ENCODE measurements around the gene GRIN2A.

The GRIN2A gene

GRCh38 chr16:10039220-10040096 lies 142.8 kb downstream of the GRIN2A start:
- WGBS (ENCODE audit: extremely low coverage, insufficient coverage, low lambda C conversion rate): no CpG with 5 or more reads among the region's 28 CpGs
- no peaks in the 10 kb centered on the region for H3K79me2 ChIP-seq (ENCODE audit: control insufficient read depth, insufficient read depth, low read length)
- no peak overlapping the region for H3K18ac ChIP-seq (ENCODE audit: low read length)
- H3K56ac ChIP-seq (ENCODE audit: low read length): peak overlapping the region; percentile 47
- H3K4ac ChIP-seq (ENCODE audit: low read depth, low read length): no peak overlapping the region
- H2BK120ac ChIP-seq (ENCODE audit: low read depth, low read length): no peak overlapping the region
- DNase-seq: peak; percentile 82
- peak overlapping the region; percentile 89 for H3K4me2 ChIP-seq (ENCODE audit: low read length)
- peaks cover 1% of the 10 kb centered on the region for H3K4me1 ChIP-seq (ENCODE audit: control insufficient read depth, low read depth, low read length)
- H3K23ac ChIP-seq (ENCODE audit: low read length): no peak overlapping the region
- no peak overlapping the region for H4K5ac ChIP-seq (ENCODE audit: low read length)
- H2BK5ac ChIP-seq (ENCODE audit: low read length): no peak overlapping the region
- H3K36me3 ChIP-seq (ENCODE audit: control insufficient read depth, insufficient read depth, low read length): no peaks in the 10 kb centered on the region
- no peak overlapping the region for H3K27ac ChIP-seq (ENCODE audit: low read depth, low read length)
- no peak overlapping the region for H4K8ac ChIP-seq (ENCODE audit: low read depth, low read length)
- H2BK15ac ChIP-seq (replicated peaks; ENCODE audit: low read depth): no peak overlapping the region
- no peaks in the 10 kb centered on the region for H3K27me3 ChIP-seq (ENCODE audit: insufficient read depth, low read length, poor library complexity)
- H2AK5ac ChIP-seq (ENCODE audit: low read length): no peak overlapping the region
- peak overlapping the region; percentile 36 for H3K9ac ChIP-seq (ENCODE audit: low read length)
- no peaks in the 10 kb centered on the region for H3K79me1 ChIP-seq (ENCODE audit: low read length)
- peak overlapping the region; percentile 19 for H3K4me3 ChIP-seq (ENCODE audit: low read length)

- Histone ChIP-seq H2BK15ac (replicated peaks; ENCODE audit: low read depth) (no peak overlapping the region), H3K79me2 (ENCODE audit: control insufficient read depth, insufficient read depth, low read length) (no peaks in the 10 kb centered on the region), H3K18ac (ENCODE audit: low read length) (no peak overlapping the region), H2BK5ac (ENCODE audit: low read length) (no peak overlapping the region), H3K4me2 (ENCODE audit: low read length) (no peak overlapping the region), H3K27ac (ENCODE audit: low read depth, low read length) (no peak overlapping the region), H4K5ac (ENCODE audit: low read length) (no peak overlapping the region), H3K27me3 (ENCODE audit: insufficient read depth, low read length, poor library complexity) (no peaks in the 10 kb centered on the region), H3K23ac (ENCODE audit: low read length) (no peak overlapping the region), H3K4ac (ENCODE audit: low read depth, low read length) (no peak overlapping the region), H4K8ac (ENCODE audit: low read depth, low read length) (no peak overlapping the region), H3K36me3 (ENCODE audit: control insufficient read depth, insufficient read depth, low read length) (no peaks in the 10 kb centered on the region), H3K79me1 (ENCODE audit: low read length) (no peaks in the 10 kb centered on the region), H3K56ac (ENCODE audit: low read length) (no peak overlapping the region), H3K4me1 (ENCODE audit: control insufficient read depth, low read depth, low read length) (peaks cover 1% of the 10 kb centered on the region), H3K9ac (ENCODE audit: low read length) (no peak overlapping the region), H2AK5ac (ENCODE audit: low read length) (no peak overlapping the region), H2BK120ac (ENCODE audit: low read depth, low read length) (no peak overlapping the region), H3K4me3 (ENCODE audit: low read length) (no peak overlapping the region)
- no CpG with 5 or more reads among the region's 4 CpGs for WGBS (ENCODE audit: extremely low coverage, insufficient coverage, low lambda C conversion rate)
- DNase-seq: peak; percentile 34
These were observed 144.5 kb downstream of the GRIN2A start for GRCh38 chr16:10037751-10038150.

- Histone ChIP-seq H3K9ac (ENCODE audit: low read length) (no peak overlapping the region), H3K79me2 (ENCODE audit: control insufficient read depth, insufficient read depth, low read length) (no peaks in the 10 kb centered on the region), H2AK5ac (ENCODE audit: low read length) (no peak overlapping the region), H3K18ac (ENCODE audit: low read length) (no peak overlapping the region), H3K27ac (ENCODE audit: low read depth, low read length) (no peak overlapping the region), H3K4me1 (ENCODE audit: control insufficient read depth, low read depth, low read length) (peaks cover 1% of the 10 kb centered on the region), H3K36me3 (ENCODE audit: control insufficient read depth, insufficient read depth, low read length) (no peaks in the 10 kb centered on the region), H2BK120ac (ENCODE audit: low read depth, low read length) (no peak overlapping the region), H4K5ac (ENCODE audit: low read length) (no peak overlapping the region), H3K56ac (ENCODE audit: low read length) (no peak overlapping the region), H3K4me3 (ENCODE audit: low read length) (no peak overlapping the region), H3K23ac (ENCODE audit: low read length) (no peak overlapping the region), H3K4me2 (ENCODE audit: low read length) (no peak overlapping the region), H3K79me1 (ENCODE audit: low read length) (no peaks in the 10 kb centered on the region), H4K8ac (ENCODE audit: low read depth, low read length) (no peak overlapping the region), H3K27me3 (ENCODE audit: insufficient read depth, low read length, poor library complexity) (no peaks in the 10 kb centered on the region), H2BK15ac (replicated peaks; ENCODE audit: low read depth) (no peak overlapping the region), H2BK5ac (ENCODE audit: low read length) (no peak overlapping the region), H3K4ac (ENCODE audit: low read depth, low read length) (no peak overlapping the region)
- WGBS (ENCODE audit: extremely low coverage, insufficient coverage, low lambda C conversion rate): no CpG with 5 or more reads among the region's 7 CpGs
- no peak for DNase-seq
These were observed 145.3 kb downstream of the GRIN2A start for GRCh38 chr16:10036956-10037355.

- Histone ChIP-seq H3K79me1 (ENCODE audit: low read length) (no peaks in the 10 kb centered on the region), H3K23ac (ENCODE audit: low read length) (no peak overlapping the region), H3K9ac (ENCODE audit: low read length) (no peak overlapping the region), H2BK5ac (ENCODE audit: low read length) (no peak overlapping the region), H3K4me2 (ENCODE audit: low read length) (no peak overlapping the region), H3K4me3 (ENCODE audit: low read length) (no peak overlapping the region), H3K18ac (ENCODE audit: low read length) (no peak overlapping the region), H3K4ac (ENCODE audit: low read depth, low read length) (no peak overlapping the region), H3K56ac (ENCODE audit: low read length) (no peak overlapping the region), H4K8ac (ENCODE audit: low read depth, low read length) (no peak overlapping the region), H2AK5ac (ENCODE audit: low read length) (no peak overlapping the region), H2BK120ac (ENCODE audit: low read depth, low read length) (no peak overlapping the region), H2BK15ac (replicated peaks; ENCODE audit: low read depth) (no peak overlapping the region), H3K27me3 (ENCODE audit: insufficient read depth, low read length, poor library complexity) (no peaks in the 10 kb centered on the region), H3K27ac (ENCODE audit: low read depth, low read length) (no peak overlapping the region), H3K79me2 (ENCODE audit: control insufficient read depth, insufficient read depth, low read length) (no peaks in the 10 kb centered on the region), H3K36me3 (ENCODE audit: control insufficient read depth, insufficient read depth, low read length) (no peaks in the 10 kb centered on the region), H4K5ac (ENCODE audit: low read length) (no peak overlapping the region), H3K4me1 (ENCODE audit: control insufficient read depth, low read depth, low read length) (no peaks in the 10 kb centered on the region)
- WGBS (ENCODE audit: extremely low coverage, insufficient coverage, low lambda C conversion rate): no CpG with 5 or more reads among the region's 5 CpGs
- no peak for DNase-seq
These were observed 148.7 kb downstream of the GRIN2A start for GRCh38 chr16:10033556-10033955.

GRCh38 chr16:10031955-10032354 lies 150.3 kb downstream of the GRIN2A start:
- no CpG with 5 or more reads among the region's 4 CpGs for WGBS (ENCODE audit: extremely low coverage, insufficient coverage, low lambda C conversion rate)
- Histone ChIP-seq H3K4me2 (ENCODE audit: low read length) (no peak overlapping the region), H3K27ac (ENCODE audit: low read depth, low read length) (no peak overlapping the region), H2AK5ac (ENCODE audit: low read length) (no peak overlapping the region), H2BK15ac (replicated peaks; ENCODE audit: low read depth) (no peak overlapping the region), H3K36me3 (ENCODE audit: control insufficient read depth, insufficient read depth, low read length) (no peaks in the 10 kb centered on the region), H2BK5ac (ENCODE audit: low read length) (no peak overlapping the region), H4K5ac (ENCODE audit: low read length) (no peak overlapping the region), H4K8ac (ENCODE audit: low read depth, low read length) (no peak overlapping the region), H3K4ac (ENCODE audit: low read depth, low read length) (no peak overlapping the region), H3K18ac (ENCODE audit: low read length) (no peak overlapping the region), H3K9ac (ENCODE audit: low read length) (no peak overlapping the region), H3K27me3 (ENCODE audit: insufficient read depth, low read length, poor library complexity) (no peaks in the 10 kb centered on the region), H3K23ac (ENCODE audit: low read length) (no peak overlapping the region), H2BK120ac (ENCODE audit: low read depth, low read length) (no peak overlapping the region), H3K79me2 (ENCODE audit: control insufficient read depth, insufficient read depth, low read length) (no peaks in the 10 kb centered on the region), H3K56ac (ENCODE audit: low read length) (no peak overlapping the region), H3K4me1 (ENCODE audit: control insufficient read depth, low read depth, low read length) (no peaks in the 10 kb centered on the region), H3K4me3 (ENCODE audit: low read length) (no peak overlapping the region), H3K79me1 (ENCODE audit: low read length) (no peaks in the 10 kb centered on the region)
- DNase-seq: no peak

GRCh38 chr16:10031473-10031872 lies 150.8 kb downstream of the GRIN2A start:
- H3K56ac ChIP-seq (ENCODE audit: low read length): no peak overlapping the region
- no peak overlapping the region for H2BK15ac ChIP-seq (replicated peaks; ENCODE audit: low read depth)
- no peaks in the 10 kb centered on the region for H3K27me3 ChIP-seq (ENCODE audit: insufficient read depth, low read length, poor library complexity)
- H3K4me2 ChIP-seq (ENCODE audit: low read length): no peak overlapping the region
- no peak overlapping the region for H2BK120ac ChIP-seq (ENCODE audit: low read depth, low read length)
- H2AK5ac ChIP-seq (ENCODE audit: low read length): no peak overlapping the region
- no peak overlapping the region for H2BK5ac ChIP-seq (ENCODE audit: low read length)
- no peak overlapping the region for H4K5ac ChIP-seq (ENCODE audit: low read length)
- no peak overlapping the region for H4K8ac ChIP-seq (ENCODE audit: low read depth, low read length)
- H3K9ac ChIP-seq (ENCODE audit: low read length): no peak overlapping the region
- DNase-seq: peak; percentile 45
- no peaks in the 10 kb centered on the region for H3K79me2 ChIP-seq (ENCODE audit: control insufficient read depth, insufficient read depth, low read length)
- no peak overlapping the region for H3K23ac ChIP-seq (ENCODE audit: low read length)
- no peak overlapping the region for H3K18ac ChIP-seq (ENCODE audit: low read length)
- H3K27ac ChIP-seq (ENCODE audit: low read depth, low read length): no peak overlapping the region
- H3K4me3 ChIP-seq (ENCODE audit: low read length): no peak overlapping the region
- H3K4ac ChIP-seq (ENCODE audit: low read depth, low read length): no peak overlapping the region
- H3K4me1 ChIP-seq (ENCODE audit: control insufficient read depth, low read depth, low read length): no peaks in the 10 kb centered on the region
- no peaks in the 10 kb centered on the region for H3K36me3 ChIP-seq (ENCODE audit: control insufficient read depth, insufficient read depth, low read length)
- no CpG with 5 or more reads among the region's 7 CpGs for WGBS (ENCODE audit: extremely low coverage, insufficient coverage, low lambda C conversion rate)
- H3K79me1 ChIP-seq (ENCODE audit: low read length): no peaks in the 10 kb centered on the region
